Measurements from ENCODE around the gene CCDC97. TPM values are rescaled to one million over a fixed set of nuclear protein-coding genes. Genes with fewer than 3 reads are reported as not detected.
"Not testable (repeated sequence)": the region's sequence is repeated elsewhere in the genome, so short reads cannot be mapped to it uniquely, and the experiment has no call there.

Gene CCDC97
- total RNA-seq, 1 donor from 2014 or later, result 47.3 TPM

DNA sequence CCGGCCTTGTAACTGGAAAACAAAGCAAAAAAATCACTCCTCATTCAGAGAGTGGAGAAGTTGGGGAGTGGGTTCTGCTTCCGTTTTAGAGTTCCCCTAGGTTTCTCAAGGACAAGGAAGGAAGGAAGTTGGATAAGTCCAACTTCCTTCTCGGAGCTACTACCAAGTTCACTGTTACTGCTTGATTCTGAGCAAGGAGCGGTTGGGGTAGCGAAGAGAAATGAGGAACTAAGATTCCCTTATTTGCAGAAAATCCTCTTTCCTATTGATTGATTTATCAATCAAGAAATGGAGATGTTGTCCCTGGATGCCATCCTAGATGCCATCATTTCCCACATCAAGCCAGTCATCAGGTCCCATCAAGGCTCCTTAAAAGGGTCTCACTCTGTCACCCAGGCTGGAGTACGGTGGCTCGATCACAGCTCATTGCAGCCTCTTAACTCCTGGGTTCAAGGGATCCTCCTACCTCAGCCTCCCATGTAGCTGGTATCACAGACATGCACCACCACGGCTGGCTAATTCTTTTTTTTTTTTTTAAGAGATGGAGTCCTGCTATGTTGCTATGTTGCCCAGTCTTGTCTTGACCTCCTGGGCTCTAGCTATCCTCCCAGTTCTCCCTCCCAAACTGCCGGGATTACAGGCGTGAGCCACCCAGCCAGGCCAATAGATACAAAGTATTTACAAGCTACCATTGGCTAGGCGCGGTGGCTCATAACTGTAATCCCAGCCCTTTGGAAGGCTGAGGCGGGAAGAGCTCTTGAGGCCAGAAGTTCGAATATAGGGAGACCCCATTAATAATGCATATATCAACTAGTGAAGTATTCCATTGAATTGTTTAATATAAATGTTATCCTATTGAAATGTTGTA, 54.8 kb downstream of the CCDC97 start:
- Mint-ChIP-seq H3K4me1 (peaks cover 26% of the 10 kb centered on the region), H3K27ac (ENCODE audit: unreplicated experiment) (peak overlapping the region; percentile 100), H3K27me3 (ENCODE audit: low read depth) (no peaks in the 10 kb centered on the region), H3K9me3 (no peaks in the 10 kb centered on the region), H3K36me3 (ENCODE audit: low read depth) (peaks cover 6% of the 10 kb centered on the region), H3K4me3 (peak overlapping the region; percentile 99)
- no peak for DNase-seq (ENCODE audit: low read depth, low spot score)
- TF ChIP-seq CTCF (conservative IDR thresholded peaks at IDR 0.05), result no peak

DNA sequence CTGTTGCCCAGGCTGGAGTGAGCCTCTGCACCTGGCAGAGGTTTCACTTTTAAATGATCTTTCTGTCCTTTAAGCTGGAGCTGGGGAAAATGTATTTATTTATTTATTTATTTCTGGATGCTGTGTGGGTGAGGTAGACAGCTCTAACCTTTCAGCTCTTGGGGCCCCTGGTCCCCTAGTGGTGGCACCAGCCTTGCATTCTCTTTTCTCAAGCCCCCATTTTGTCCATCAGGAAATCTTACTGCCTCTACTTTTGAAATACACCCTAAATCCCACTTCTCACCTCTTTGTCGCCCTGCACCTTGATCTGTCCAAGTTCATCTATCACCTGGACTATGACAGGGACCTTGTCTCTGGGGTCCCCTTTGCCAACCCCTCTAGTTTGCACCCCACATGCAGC, 56.1 kb downstream of the CCDC97 start:
- Mint-ChIP-seq H3K4me1 (peaks cover 26% of the 10 kb centered on the region), H3K4me3 (peak overlapping the region; percentile 85), H3K27me3 (ENCODE audit: low read depth) (no peaks in the 10 kb centered on the region), H3K9me3 (no peaks in the 10 kb centered on the region), H3K36me3 (ENCODE audit: low read depth) (peaks cover 6% of the 10 kb centered on the region), H3K27ac (ENCODE audit: unreplicated experiment) (peak overlapping the region; percentile 58)
- DNase-seq (ENCODE audit: low read depth, low spot score), result no peak
- TF ChIP-seq CTCF (conservative IDR thresholded peaks at IDR 0.05), result peak; percentile 43

DNA sequence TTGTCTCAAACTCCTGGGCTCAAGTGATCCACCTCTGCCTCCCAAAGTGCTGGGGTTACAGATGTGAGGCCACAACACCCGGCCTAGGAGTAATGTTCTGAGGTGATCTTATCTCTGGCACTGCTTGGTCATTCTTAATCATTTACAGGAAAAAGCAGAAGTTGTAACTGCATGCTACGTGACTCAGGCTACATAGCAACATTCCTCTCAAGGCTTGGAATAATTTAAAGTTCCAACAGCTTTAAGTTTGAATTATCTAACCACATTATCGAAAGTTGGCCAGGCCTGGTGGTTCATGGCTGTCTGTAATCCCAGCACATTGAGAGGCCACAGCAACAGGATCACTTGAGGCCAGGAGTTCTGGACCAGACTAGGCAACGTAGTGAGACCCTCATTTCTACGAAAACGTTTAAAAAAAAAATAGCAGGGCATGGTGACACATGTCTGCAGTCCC, 57.9 kb downstream of the CCDC97 start:
- Mint-ChIP-seq H3K4me3 (peak overlapping the region; percentile 16), H3K27me3 (ENCODE audit: low read depth) (no peaks in the 10 kb centered on the region), H3K4me1 (peaks cover 20% of the 10 kb centered on the region), H3K36me3 (ENCODE audit: low read depth) (peaks cover 6% of the 10 kb centered on the region), H3K9me3 (no peaks in the 10 kb centered on the region), H3K27ac (ENCODE audit: unreplicated experiment) (no peak overlapping the region)
- no peak for DNase-seq (ENCODE audit: low read depth, low spot score)
- no peak for TF ChIP-seq CTCF (conservative IDR thresholded peaks at IDR 0.05)

DNA sequence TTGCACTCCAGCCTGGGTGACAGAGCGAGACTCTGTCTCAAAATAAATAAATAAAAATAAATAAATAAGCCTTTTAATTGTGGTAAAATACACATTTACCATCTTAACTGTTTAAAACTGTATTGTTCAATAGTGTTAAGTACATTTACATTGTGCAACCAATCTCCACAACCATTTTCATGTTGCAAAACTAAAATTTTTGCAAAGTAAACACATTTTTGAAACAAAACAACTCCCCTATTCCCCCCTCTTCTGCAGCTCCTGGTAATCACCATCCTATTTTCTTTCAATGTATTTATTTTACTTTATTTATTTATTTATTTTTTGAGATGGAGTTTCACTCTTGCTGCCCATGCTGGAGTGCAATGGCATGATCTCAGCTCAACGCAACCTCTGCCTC, 59.8 kb downstream of the CCDC97 start:
- H3K27me3 Mint-ChIP-seq (ENCODE audit: low read depth), result no peaks in the 10 kb centered on the region

GRCh38 chr19:41371119-41371518, 61.1 kb downstream of the CCDC97 start:
- H3K4me1 Mint-ChIP-seq; H3K27me3 Mint-ChIP-seq (ENCODE audit: low read depth); DNase-seq (ENCODE audit: low read depth, low spot score); H3K36me3 Mint-ChIP-seq (ENCODE audit: low read depth); H3K9me3 Mint-ChIP-seq; H3K4me3 Mint-ChIP-seq: not testable (repeated sequence)
- H3K27ac Mint-ChIP-seq (ENCODE audit: unreplicated experiment), result peak overlapping the region; percentile 89

More for the DNA sequence above, 59.8 kb downstream of the CCDC97 start:
- no peak overlapping the region for H3K4me3 Mint-ChIP-seq
- no peak overlapping the region for H3K27ac Mint-ChIP-seq (ENCODE audit: unreplicated experiment)
- H3K4me1 Mint-ChIP-seq, result peaks cover 4% of the 10 kb centered on the region
- H3K36me3 Mint-ChIP-seq (ENCODE audit: low read depth), result peaks cover 4% of the 10 kb centered on the region
- no peak for DNase-seq (ENCODE audit: low read depth, low spot score)
- no peak for TF ChIP-seq CTCF (conservative IDR thresholded peaks at IDR 0.05)
- H3K9me3 Mint-ChIP-seq, result no peaks in the 10 kb centered on the region

GRCh38 chr19:41371541-41371940, 61.6 kb downstream of the CCDC97 start:
- Mint-ChIP-seq H3K4me3 (no peak overlapping the region), H3K4me1 (peaks cover 6% of the 10 kb centered on the region), H3K27ac (ENCODE audit: unreplicated experiment) (peak overlapping the region; percentile 89)

More at GRCh38 chr19:41371541-41371940, 61.6 kb downstream of the CCDC97 start:
- no peak for TF ChIP-seq CTCF (conservative IDR thresholded peaks at IDR 0.05)
- H3K9me3 Mint-ChIP-seq, result no peaks in the 10 kb centered on the region
- H3K36me3 Mint-ChIP-seq (ENCODE audit: low read depth), result no peaks in the 10 kb centered on the region
- no peak for DNase-seq (ENCODE audit: low read depth, low spot score)
- H3K27me3 Mint-ChIP-seq (ENCODE audit: low read depth), result no peaks in the 10 kb centered on the region

All from neural crest cell (in vitro differentiated cells).